GM18502 (cell line): ENCODE results near the gene WDR7.
A peak's percentile ranks its signal among the peaks of the same experiment; 100 is the strongest.

Experiments used
- ATAC-seq: cut with Tn5 transposase; IDR thresholded peaks from one replicate; pipeline ENCODE4 v1.9.1; 2021; ENCODE audit warnings: mild to moderate bottlenecking; ENCODE audit not compliant: unreplicated experiment, poor library complexity

Gene WDR7

DNA sequence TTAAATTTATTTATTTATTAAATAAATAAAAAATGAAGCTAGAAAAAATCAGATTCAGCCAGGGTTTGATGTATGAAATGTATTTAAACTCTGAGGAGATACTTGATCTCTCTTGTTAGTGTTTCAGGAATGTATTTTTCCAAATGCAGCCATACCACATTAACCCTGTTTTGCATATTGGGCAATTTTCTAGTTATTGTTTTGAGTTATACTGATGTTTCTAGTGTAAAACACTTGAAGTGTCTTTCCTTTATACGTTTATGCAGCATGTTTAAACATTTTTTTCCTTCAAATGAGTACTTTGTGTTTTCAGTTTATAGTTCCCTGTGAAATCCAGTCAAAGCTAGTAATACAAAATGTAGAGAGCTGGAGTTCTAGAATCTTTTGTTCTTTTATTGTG, 69.9 kb downstream of the WDR7 start:
- ATAC-seq = no peak

DNA sequence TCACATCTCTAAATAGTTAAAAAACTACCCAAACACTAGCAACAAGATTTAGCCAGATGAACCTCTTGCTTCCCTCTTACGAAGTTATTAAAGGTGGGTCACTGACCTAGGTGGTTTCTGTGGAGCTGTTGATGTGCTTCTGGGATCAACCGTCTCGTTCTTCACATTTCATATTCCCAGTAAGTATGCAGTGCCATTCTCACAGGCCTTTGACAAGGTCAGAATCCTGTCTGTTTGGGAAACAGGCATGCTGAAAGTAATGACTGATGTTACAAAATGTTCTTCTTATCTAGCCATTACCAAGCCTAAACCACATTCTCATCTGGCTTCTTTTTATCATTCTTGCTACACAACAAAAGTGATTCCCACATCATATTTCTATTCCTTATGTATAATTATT, 70.3 kb downstream of the WDR7 start:
- ATAC-seq = no peak

DNA sequence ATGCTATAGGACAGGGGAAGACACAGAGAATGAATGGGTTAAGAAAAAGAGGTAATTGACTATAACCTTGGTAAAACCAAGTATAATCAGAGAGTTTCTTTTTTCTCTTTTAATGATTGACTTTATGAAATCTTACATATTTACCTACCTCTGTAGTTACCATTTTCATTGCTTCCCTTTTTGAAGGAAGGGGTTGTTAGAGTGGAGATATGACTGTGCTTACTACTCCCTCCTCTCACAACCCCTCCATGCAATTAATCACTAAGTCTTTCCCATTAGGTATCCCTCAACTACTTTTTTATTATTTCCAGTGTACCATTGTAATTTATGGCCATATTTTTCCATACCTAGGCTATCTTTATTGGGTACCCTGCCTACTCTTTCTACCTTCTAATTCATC, 71.4 kb downstream of the WDR7 start:
- no peak for ATAC-seq

DNA sequence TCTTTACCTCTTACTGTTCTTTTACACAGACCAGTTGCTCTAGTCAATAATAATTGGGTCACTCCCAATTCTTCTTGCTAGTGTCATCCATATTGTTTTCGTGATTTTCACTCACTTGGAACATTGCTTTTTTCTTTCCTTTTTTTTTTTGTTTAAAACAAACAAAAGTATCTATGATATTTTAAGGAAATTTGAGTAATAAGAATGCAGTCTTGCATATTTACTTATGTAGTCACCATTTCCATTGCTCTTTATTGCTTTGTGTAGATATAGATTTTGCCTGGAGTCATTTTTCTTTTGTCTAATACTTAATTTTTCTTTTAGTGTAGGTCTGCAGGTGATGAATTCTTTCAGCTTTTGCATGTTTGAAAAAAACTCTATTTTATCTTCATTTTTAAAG, 71.9 kb downstream of the WDR7 start:
- ATAC-seq = no peak

DNA sequence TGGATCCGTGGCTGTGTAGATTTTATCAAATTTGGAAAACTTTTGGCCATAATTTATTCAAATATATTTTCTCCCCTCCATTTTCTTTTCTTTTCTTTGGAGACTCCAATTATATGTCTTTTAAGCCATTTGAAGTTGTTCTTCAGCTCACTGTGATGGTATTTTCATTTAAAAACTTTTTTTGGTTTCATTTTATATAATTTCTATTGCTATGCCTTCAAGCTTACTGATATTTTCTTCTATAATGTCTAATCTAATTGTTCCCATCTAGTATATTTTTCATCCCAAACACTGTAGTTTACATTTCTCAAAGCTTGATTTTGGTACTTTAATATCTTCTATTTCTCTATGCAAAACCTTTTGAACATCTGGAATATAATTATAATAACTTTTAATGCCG, 72.5 kb downstream of the WDR7 start:
- ATAC-seq = no peak

DNA sequence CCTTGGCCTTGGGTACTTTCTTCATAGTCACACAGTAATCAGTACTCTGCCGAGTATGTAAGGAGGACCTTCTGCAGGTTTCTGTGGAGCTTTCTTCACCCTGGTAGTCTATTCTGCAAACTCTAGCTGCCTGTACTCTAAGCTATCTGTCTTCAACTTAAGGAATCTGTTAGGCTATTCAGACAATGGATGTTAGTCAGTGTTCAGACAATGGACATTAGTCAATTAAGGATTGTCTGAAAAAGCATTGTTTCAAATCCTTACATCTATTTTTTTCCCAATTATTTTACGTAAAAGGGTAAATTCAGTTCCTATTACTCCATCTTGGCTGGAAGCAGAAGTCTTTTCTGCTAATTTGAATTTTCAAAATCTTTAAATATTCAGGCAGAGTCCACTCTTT, 75.7 kb downstream of the WDR7 start:
- no peak for ATAC-seq

DNA sequence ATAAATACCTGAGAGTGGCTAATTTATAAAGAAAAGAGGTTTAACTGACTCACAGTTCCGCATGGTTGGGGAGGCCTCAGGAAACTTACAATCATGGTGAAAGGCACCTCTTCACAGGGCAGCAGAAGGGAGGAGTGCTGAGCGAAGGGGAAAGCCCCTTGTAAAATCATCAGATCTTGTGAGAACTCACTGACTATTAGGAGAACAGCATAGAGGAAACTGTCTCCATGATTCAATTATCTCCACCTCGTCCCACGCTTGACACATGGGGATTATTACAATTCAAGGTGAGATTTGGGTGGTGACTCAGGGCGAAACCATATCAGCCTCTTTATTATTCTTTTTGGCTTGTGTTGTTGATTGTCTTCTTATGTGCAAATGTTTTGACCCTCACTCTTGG, 76.2 kb downstream of the WDR7 start:
- no peak for ATAC-seq

DNA sequence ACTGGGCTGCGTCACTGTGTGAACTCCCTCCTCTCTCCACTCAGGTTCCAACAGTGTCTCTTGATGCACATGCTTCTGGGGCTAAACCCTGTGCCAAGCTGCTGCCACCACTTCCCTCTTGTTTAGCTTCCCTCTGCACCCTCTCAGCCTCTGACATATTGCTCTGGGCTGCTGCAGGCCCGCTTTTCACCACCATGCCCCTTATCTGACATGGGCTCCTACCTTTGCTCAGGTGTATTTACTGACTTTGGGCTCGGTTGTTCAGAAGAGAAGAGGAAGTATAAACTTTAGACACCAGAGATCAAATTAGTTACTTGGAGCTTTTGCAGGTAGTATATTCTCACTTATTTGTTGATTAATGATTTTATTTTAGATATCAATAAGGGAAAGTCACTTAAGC, 77.6 kb downstream of the WDR7 start:
- ATAC-seq = no peak

DNA sequence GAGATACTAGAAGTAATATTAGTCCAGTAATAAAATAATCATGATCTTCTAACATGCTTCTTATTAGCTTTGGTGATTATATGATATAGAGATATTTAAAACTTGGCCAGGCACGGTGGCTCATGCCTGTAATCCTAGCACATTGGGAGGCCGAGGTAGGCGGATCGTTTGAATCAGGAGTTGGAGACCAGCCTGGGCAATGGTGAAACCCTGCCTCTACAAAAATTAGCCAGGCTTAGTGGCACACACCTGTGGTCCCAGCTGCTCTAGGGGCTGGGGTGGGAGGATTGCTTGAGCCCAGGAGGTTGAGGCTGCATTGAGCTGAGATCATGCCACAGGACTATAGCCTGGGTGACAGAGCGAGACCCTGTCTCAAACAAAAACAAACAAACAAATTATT, 87.0 kb downstream of the WDR7 start:
- no peak for ATAC-seq

DNA sequence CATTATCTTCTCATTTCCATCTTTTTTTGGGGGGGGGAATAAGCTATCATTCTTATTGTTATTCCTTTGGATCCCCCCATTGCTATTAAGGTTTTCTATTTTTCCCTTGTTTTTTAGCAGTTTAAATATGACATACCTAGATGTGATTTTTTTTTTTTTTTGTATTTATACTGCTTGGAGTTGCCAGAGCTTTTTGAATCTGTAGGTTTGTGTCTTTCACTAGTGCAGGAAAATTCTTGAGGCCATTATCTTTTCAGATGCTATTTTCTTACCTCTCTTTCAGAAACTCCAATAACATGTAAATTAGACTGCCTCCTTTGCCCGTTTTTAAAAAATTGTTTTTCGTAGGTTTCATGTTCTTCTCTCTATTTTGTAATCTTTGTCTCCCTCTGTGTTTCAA, 88.6 kb downstream of the WDR7 start:
- no peak for ATAC-seq

DNA sequence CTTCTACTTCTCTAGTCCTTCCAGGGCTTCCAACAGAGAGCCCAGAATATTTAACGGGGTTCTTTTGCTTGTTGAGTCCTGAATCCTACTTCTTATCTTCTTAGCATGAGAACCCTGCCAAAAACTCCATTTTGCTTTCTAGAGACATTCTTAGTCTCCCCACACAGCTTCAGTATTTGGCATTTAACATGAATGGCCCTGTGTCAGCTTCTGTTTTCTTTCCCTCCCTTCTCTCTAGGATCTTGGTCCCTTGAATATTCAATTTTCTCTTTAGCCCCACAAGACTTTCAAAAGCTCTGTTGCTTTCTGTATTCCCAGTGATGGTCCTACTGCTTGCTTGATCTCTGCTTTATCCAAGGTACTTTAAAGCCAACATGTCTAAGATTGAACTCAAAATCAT, 89.5 kb downstream of the WDR7 start:
- no peak for ATAC-seq

DNA sequence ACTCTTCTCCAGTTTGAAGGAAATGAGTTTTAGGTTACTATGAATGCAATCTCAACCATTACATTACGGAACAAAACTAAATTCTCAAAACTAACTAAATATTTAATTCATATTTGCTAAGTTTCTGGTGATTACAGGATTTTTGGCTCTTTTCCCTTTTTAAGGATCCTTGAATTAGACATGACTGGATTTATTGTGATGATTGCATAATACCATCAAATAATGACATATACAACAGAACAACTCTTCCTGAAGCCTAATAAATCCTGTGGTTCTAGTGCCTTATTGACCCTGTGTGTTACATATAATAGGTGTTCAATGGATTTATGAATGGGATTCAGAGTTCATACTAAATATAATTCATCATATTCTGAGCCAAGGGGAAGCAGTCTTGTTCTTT, 90.5 kb downstream of the WDR7 start:
- ATAC-seq = no peak

DNA sequence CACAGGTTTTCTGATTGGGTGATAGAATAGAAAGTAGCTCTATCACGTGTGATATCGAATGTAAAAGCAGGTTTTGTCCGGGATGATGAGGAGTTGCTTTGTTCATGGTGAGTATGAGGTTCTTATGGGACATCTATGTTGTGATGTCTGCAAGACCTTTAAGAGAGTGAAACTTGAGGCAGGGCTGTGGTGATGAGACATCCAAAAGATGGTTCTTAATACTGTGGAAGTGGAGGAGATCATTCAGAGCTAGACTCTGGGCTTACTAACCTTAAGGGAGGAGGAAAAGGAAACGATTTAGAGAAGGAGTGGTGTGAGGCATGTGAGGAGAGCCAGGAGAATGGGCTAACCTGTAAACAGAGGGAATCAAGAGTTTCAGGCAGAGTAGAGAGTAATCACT, 92.0 kb downstream of the WDR7 start:
- ATAC-seq = no peak

DNA sequence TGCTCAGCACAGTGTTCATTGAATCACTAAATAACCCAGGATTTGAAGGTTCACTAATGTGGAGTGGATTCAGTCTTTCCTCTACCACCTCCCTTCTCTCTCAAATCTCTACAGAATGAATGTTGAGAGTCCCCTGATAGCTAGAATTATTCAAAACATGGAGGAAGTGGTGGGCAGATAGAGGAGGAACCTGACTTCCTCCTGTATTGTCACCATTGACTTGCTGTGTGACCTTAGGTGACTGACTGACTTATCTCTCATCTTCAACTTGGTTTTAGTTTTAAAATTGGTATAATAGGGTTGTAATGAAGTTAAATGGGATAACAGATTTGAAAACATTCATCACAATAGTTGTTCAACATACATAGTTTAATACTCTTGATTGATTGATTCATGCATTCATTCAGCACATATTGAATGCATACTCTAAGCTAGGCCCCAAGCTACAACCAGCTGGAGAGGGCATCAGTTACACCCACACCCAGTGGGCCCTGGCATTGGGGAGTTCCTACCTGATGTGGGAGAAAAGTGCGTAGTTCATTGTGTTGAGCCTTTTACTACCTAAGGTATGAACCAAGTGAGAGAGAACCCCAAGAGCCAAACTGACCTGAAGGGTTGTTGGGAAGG, 96.0 kb downstream of the WDR7 start:
- peak; percentile 80 for ATAC-seq

DNA sequence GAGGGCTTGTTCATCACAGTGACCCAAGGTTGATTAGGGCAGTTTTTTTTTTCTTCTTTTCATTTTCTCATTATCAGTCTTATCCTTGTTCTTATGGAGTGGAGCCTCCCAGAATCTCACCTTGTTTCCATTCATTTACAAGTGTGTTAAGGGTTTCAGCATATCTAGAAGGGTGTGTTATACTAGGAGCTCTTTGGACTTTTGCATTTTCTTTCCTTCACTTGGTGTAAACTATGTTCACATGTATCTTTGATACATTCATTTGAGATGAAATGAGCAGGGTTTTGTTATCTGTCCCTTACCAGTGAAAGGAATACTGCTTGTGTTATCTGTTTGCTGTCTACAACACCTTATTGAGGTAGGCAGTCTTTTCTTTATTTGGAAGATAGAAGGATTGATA, 96.7 kb downstream of the WDR7 start:
- no peak for ATAC-seq

DNA sequence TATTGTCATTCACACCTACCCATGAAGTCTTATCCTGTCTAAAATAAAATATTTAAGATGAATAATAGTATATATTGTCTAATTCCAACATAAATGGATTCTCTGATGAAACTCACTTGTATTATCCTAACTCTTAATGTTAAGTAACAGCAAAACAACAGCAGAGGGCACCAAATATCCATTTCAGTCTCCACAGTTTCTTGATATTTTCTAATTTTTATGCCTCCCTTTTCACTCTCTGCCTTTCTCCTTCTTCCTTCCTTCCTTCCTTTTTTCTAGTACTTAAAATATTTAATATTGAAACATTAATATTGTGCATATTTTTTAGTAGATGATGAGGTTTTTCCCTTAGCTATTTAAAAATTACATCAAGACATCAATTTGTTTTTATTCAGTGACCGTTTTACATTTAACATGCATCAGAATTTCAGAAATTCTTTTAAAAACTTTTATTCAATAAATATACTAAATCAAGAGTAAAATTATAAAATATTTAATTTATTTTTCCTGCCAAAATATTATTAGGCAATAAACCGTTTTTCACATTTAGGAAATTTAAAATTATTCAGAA, 97.6 kb downstream of the WDR7 start:
- no peak for ATAC-seq

DNA sequence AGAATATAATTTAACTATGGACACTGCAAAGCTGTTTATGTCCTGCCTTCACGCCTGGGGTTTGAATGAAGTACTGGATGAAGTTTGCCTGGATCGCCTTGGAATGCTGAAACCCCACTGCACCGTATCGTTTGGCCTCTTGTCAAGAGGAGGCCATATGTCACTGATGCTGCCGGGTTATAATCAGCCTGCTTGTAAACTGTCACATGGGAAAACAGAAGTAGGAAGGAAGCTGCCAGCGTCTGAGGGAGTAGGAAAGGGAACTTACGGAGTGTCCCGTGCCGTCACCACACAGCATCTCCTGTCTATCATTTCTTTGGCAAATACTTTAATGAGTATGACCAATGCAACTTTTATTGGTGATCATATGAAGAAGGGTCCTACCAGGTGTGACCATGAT, 105.8 kb downstream of the WDR7 start:
- no peak for ATAC-seq

DNA sequence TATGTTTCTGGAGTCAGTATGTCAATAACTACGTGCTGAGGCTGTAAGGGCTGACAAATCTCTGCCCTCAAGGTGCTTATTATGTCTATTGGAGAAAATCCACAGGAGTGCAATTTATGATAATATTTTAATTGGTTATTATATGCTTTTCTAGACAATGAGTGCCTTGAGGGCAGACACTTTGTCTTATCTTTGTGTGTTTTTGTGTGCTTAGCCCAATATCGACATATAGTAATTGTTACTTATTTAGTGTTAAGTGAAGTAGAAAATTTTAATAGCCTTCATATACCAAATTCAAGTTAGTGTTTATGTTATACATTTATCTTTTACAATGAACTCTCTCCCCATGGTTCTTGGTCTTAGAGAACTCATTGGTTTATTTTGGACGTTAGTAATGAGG, 118.9 kb downstream of the WDR7 start:
- ATAC-seq = no peak

DNA sequence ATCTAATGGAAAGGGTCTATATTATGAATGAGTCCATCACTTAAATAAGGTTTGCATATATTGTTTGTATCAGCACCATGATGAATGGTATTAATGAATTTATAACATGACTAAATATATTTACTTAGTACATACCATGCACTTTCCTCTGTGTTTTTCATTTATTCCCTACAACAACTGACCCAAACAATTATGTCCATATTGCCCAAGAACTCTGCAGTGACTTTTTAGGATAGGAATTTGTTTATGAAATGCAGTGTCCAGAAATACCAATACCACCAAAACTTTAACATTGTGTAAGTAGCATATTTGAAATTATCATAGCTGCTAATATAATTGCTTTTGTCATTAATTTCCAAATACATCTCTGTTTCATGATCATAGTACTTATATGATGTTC, 119.7 kb downstream of the WDR7 start:
- no peak for ATAC-seq

DNA sequence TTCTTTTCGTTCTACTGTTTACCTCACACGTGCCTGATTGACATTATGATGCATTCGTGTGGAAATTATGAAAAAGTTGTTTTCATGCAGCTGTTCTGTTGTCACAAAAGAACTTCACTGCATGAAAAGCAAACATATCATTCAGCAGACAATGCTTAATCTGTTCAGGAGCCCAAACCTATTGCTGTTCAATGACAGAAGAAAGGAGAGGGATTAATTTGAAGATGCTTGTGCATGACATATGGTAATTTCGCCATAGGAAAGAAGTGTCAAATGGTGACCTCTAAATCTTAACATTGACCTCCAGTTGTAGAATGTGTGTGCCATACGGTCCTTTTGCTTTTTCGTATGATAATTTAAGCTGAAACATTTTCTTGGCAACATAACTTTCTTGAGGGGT, 124.5 kb downstream of the WDR7 start:
- no peak for ATAC-seq

DNA sequence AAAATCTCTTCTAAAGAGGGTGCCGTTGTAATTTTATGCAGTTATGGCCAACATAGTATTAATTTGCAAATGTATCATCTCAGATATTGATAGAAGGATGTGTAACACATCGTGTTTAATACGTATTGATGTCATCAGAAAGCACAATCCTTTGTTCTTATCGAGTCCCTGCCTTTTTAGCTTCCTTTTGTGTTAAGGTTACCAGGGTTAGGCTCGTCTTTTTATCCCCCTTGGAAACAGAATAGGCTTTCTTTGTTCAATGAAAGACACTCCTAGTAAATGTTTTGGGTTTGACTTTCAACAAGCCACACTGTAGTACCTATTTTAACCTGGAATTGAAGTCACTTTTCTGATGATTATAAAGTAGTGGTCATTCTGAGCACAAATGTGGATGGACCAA, 136.2 kb downstream of the WDR7 start:
- ATAC-seq = no peak

DNA sequence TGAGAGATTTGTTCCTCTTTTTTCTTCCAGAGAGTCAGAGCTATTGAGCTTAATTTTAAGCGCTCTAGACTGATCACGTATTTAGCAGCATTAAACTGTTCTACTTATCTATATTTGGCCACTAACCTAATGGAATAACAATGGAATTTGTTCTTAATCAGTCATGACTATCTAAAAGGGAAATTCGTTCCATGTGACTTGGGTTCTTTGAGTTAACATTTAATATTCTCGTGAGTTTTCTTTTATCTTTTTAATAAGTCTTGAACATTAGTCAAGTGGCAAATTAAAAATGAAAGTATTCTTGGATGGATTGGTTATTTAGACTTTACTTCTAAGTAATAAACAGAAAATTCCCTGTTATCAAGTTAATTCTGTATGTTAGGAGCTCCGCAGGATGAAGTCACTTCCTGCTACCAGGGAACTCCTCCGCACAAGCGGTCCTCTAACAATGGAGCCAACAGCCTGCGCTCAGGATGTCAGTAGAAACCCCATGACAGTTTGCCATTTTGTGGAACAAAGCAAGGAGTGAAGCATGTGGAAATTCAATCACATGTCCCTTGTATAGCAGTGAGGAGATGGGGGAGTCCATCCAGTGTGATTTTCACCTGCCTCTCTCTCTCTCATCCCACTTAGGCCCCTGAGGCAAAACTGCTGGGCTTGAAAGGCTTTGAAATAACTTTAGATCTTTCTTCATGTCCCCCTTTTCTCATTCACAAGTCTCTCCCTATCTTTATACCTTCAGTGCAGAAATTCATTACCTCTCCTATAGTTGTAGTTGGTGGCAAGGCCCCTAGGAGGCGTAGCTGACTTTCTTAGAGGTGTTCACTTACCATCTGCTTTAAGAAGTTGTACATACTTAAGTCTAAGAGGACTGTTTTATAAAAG, 138.1 kb downstream of the WDR7 start:
- no peak for ATAC-seq
